HEK293T (cell line): ENCODE data around the gene CDC42SE1.

ENCODE experiments used
- CTBP1 ChIP-seq: fragments of 450-650 bp; IDR thresholded peaks from 2 replicates; pipeline ENCODE4 v1.6.1; 2016; ENCODE audit warnings: borderline replicate concordance
- HDGF ChIP-seq: fragments of 450-650 bp; IDR thresholded peaks from 2 replicates; pipeline ENCODE4 v1.6.1; 2017; ENCODE audit warnings: antibody characterized with exemption, borderline replicate concordance
- L3MBTL2 ChIP-seq: fragments of 450-650 bp; conservative IDR thresholded peaks from 2 replicates; pipeline ENCODE4 v1.6.1; 2016; ENCODE audit warnings: mild to moderate bottlenecking
- SP1 ChIP-seq: fragments of 450-650 bp; IDR thresholded peaks from 2 replicates; pipeline ENCODE4 v1.6.1; 2017

- TF ChIP-seq SP1 (no peak), CTBP1 (no peak), HDGF (no peak), L3MBTL2 (no peak)
These were observed 23.1 kb downstream of the CDC42SE1 start, which contains the start of gene BNIPL for GRCh38 chr1:151036356-151036755.
